ENCODE measurements around the gene CRYGN.

The CRYGN gene

GRCh38 chr7:151442776-151443496, 3.0 kb upstream of the CRYGN start:
- no peak for TF ChIP-seq JUND (IDR thresholded peaks at IDR 0.05; ENCODE audit: low read depth)
- DNase-seq (ENCODE audit: low read depth in 1 of 2, low spot score in 1 of 2) = no peak
- in situ Hi-C loops (cut with HindIII; ENCODE audit: low pct_unique_long_range_greater_than_20kb, low sequenced_read_pairs) = no loop called here

- in situ Hi-C loops (cut with HindIII; ENCODE audit: low pct_unique_long_range_greater_than_20kb, low sequenced_read_pairs) = no loop called here
- no peak for DNase-seq (ENCODE audit: low read depth in 1 of 2, low spot score in 1 of 2)
- no peak for TF ChIP-seq JUND (IDR thresholded peaks at IDR 0.05; ENCODE audit: low read depth)
These were observed 981 bp upstream of the CRYGN start for GRCh38 chr7:151440799-151441445.

DNA sequence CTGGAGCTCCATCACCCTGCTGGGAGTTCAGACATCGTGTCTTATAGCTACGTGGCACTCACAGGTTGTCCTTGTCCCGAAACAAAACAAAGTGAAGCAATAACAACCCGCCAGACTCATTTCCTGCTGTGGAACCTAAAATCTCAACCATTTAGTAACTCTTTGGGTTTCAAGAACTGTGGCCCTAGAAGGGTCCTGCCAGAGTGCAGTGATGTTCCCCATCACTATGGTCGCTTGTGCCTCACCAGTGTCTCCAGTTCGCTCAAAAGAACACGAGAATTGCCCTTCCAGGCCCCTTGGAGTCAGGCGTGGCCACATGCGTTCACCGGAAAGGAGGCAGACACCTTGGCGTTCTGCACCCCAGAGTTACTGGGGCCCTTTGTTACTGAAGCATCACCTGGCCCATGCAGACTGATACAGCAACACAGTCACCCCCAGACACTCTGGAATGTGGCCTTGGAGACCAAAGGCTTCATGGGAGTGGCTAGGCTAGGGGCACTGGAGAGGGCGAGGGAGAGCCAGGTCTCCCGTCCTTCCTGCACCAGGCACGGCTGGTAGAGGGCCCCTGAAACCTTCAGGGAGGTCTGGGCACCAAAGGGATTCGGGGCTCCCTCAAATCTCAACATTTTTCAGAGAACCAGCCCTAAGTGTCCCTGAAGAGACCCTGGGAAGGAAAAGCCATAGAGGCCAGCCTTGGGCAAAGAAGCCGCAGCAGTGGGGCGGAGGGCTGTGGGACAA, 908 bp downstream of the CRYGN start:
- in situ Hi-C loops (cut with HindIII; ENCODE audit: low pct_unique_long_range_greater_than_20kb, low sequenced_read_pairs) = no loop called here
- no peak for DNase-seq (ENCODE audit: low read depth in 1 of 2, low spot score in 1 of 2)
- TF ChIP-seq JUND (IDR thresholded peaks at IDR 0.05; ENCODE audit: low read depth) = no peak

- in situ Hi-C loops (cut with HindIII; ENCODE audit: low pct_unique_long_range_greater_than_20kb, low sequenced_read_pairs) = no loop called here
- TF ChIP-seq JUND (IDR thresholded peaks at IDR 0.05; ENCODE audit: low read depth) = no peak
- DNase-seq (ENCODE audit: low read depth in 1 of 2, low spot score in 1 of 2) = no peak
These were observed 1.9 kb downstream of the CRYGN start for GRCh38 chr7:151437866-151438516.

- TF ChIP-seq JUND (IDR thresholded peaks at IDR 0.05; ENCODE audit: low read depth) = no peak
- in situ Hi-C loops (cut with HindIII; ENCODE audit: low pct_unique_long_range_greater_than_20kb, low sequenced_read_pairs) = no loop called here
- no peak for DNase-seq (ENCODE audit: low read depth in 1 of 2, low spot score in 1 of 2)
These were observed 2.8 kb downstream of the CRYGN start for GRCh38 chr7:151437159-151437553.

DNA sequence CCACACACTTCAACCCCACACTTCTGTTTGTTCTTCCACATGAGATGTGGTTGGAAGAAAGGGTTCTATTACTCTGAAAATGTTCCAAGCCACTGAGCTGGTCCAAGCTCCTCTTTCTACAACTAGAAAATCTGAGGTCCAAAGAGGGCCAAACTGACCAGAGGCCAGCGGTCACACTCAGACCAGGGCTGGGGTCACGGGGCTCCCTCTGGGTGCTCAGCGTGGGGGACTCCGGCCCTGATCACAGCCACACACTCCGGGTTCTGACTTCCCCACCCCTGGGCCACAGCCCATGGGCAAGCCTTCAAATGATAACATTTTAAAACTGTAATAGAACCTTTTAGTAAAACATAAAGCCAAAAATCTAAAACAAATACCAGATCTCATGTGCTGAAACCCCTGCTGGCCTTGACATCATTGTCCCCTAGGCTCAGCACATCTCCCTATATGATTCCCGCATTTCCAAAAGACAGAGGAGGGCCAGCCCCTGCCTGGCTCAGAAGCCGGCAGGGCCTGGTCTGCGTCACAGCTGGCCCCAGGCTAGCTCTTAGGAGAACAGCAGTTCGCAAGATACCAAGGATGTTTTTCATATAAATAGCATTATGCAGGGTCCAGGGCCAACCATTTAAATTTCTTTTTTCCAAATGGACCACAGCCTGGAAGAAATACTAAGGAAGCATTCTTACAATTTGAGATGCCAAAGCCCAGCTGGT, 3.3 kb downstream of the CRYGN start:
- DNase-seq (ENCODE audit: low read depth in 1 of 2, low spot score in 1 of 2) = no peak
- in situ Hi-C loops (cut with HindIII; ENCODE audit: low pct_unique_long_range_greater_than_20kb, low sequenced_read_pairs) = no loop called here

DNA sequence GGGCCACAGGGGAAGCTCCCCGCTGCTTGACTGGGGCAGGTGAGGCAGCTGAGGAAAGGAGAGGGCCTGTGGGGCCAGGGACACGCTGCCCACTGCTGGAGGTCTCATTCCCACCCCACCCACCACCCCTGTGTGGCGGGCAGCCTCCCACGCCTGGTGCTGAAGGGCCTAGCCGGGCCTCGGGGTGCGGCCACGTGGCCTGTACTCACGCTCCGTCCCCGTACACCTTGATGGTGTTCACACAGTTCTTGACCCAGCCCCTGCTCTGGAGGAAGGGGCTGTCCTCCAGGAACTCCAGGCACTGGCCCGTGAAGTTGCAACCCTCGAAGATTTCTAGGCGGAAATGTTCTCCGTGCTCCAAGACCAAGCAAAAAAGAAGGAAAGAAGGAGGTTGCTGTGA, 4.0 kb downstream of the CRYGN start:
- TF ChIP-seq JUND (IDR thresholded peaks at IDR 0.05; ENCODE audit: low read depth) = no peak
- in situ Hi-C loops (cut with HindIII; ENCODE audit: low pct_unique_long_range_greater_than_20kb, low sequenced_read_pairs) = no loop called here
- no peak for DNase-seq (ENCODE audit: low read depth in 1 of 2, low spot score in 1 of 2)

More for the DNA sequence above, 3.3 kb downstream of the CRYGN start:
- TF ChIP-seq JUND (IDR thresholded peaks at IDR 0.05; ENCODE audit: low read depth) = no peak

- no peak for TF ChIP-seq JUND (IDR thresholded peaks at IDR 0.05; ENCODE audit: low read depth)
- in situ Hi-C loops (cut with HindIII; ENCODE audit: low pct_unique_long_range_greater_than_20kb, low sequenced_read_pairs) = no loop called here
These were observed 4.6 kb downstream of the CRYGN start for GRCh38 chr7:151435103-151435916.

GRCh38 chr7:151434549-151434948, 5.4 kb downstream of the CRYGN start:
- in situ Hi-C loops (cut with HindIII; ENCODE audit: low pct_unique_long_range_greater_than_20kb, low sequenced_read_pairs) = no loop called here
- DNase-seq (ENCODE audit: low read depth in 1 of 2, low spot score in 1 of 2) = no peak
- no peak for TF ChIP-seq JUND (IDR thresholded peaks at IDR 0.05; ENCODE audit: low read depth)

More at GRCh38 chr7:151435103-151435916, 4.6 kb downstream of the CRYGN start:
- no peak for DNase-seq (ENCODE audit: low read depth in 1 of 2, low spot score in 1 of 2)

GRCh38 chr7:151433721-151434400, 6.1 kb downstream of the CRYGN start:
- TF ChIP-seq JUND (IDR thresholded peaks at IDR 0.05; ENCODE audit: low read depth) = no peak
- in situ Hi-C loops (cut with HindIII; ENCODE audit: low pct_unique_long_range_greater_than_20kb, low sequenced_read_pairs) = no loop called here
- no peak for DNase-seq (ENCODE audit: low read depth in 1 of 2, low spot score in 1 of 2)
